Renal pelvis (tissue), 12 donors: Measurements from ENCODE around the gene SH3RF3. TPM values are rescaled to one million over a fixed set of nuclear protein-coding genes. Genes with fewer than 3 reads are reported as not detected.
"Not testable (repeated sequence)": the region's sequence is repeated elsewhere in the genome, so short reads cannot be mapped to it uniquely, and the experiment has no call there.

Experiments
- DNase-seq: peaks from one replicate; pipeline ENCODE4 v3.0.0-alpha.2; 2013
- long read RNA-seq, 16 experiments: transcript quantifications; one replicate each; lab custom pipeline, GENCODE V29; 2026
- polyA plus RNA-seq, 3 donors: library from polyadenylated mRNA; unstranded; fragments of 120-200 nt; gene quantifications; one replicate each; pipeline ENCODE4 v1.2.1, GENCODE V29; 2013; ENCODE audit not compliant: insufficient read length in 3 of 3

Gene SH3RF3
- polyA plus RNA-seq: 1 to 10 TPM; 3.8 to 5.6 (median 5.6) TPM
- long read RNA-seq, donor 1: 0 reads
- long read RNA-seq, donor 2: 0 reads
- long read RNA-seq, donor 3: 0 reads
- long read RNA-seq, donor 4: 0 reads
- long read RNA-seq, donor 5: 0 reads
- long read RNA-seq, donor 6: 0 reads
- long read RNA-seq, donor 7: 0 reads
- long read RNA-seq, donor 8: 0 reads
- long read RNA-seq, donor 9: 0 reads
- long read RNA-seq, donor 10: 0 reads
- long read RNA-seq, donor 11: 0 reads
- long read RNA-seq, donor 12: 0 reads
- long read RNA-seq, donor 13: 0 reads
- long read RNA-seq, donor 14: 0 reads
- long read RNA-seq, donor 15, full-length matches to known transcripts: 1 of 1 reads
- long read RNA-seq, donor 15, partial matches to known transcripts: 0 of 1 reads
- long read RNA-seq, donor 15, other reads (novel, unspliced or antisense): 0 of 1 reads
- long read RNA-seq, donor 16: 0 reads

DNA sequence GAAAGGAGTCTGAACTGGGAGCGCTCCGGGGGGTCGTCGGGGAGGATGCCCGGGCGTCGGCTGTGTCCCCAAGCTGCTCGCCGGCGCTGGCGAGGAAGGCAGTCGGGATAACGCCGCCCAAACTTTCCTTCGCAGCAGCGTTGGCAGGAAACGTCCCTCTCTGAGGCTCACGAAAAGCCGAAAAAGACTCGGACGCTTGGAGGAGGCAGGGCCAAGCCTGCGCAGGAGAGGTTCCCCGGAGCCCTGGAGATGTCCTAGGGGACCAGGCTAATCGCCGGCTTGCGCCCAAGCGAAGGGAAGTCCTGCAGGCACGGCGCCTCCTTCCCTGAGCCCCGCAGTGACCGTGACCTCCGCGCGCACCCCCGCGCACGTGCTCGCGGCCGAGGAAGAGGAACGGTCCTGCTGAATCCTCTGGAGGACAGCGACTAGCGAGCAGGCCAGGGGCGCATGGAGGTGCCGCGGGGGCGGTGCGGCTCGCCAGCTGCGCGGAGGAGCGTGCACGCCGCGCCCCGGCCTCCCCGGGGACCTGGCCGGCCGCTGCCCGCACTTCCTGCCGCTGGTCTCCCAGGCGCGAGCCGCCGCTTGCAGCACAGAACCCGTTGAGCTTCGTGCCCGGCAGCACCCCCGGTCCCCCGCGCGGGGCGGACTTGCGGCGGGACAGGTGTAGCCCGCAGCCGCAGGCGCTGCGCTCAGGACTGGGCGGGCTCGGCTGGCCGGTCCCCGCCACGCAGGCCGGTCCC, at the start of gene SH3RF3:
Gene SH3RF3 (plus strand): TSS at position 590 of the 740 bp plus-strand sequence.
- DNase-seq: no peak

GRCh38 chr2:109079590-109079989, 49.4 kb upstream of the SH3RF3 start:
- DNase-seq: no peak

DNA sequence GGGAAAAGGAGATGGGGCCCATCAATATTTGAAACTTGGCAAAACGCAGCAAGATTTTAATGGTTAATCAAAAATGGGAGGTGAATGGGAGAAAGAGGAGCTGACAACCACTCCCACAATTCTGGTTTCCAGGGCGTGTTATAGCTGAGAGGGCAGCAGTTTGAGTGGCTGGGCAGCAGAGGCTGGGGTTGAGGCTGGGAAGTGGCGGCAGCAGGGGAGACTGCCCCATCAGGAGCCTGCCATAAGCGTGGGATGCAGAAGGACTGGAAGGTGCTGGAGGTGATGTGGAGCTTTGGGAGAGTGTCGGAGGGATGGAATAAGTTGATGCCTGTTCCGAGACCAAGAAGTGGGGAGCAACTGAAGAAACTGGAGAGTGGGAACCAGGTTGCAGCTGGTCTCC, 48.9 kb upstream of the SH3RF3 start:
- DNase-seq: no peak

DNA sequence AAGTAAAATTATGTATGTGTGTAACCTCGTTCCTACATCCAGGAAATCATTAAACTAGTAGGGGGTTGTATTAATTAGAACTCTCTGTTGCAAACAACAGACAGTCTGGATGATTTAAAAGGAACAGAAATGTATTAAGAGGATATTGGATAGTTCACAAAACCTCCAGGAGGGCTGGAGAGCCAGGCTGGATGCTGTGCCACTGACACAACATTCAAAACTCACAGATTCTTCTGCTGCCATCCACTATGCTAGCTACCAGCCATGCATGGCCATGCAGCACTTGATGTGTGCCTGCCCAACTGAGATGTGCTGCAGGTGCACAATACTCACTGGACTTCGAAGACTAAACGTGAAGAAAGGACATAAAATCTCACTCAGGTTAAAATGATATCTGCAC, 48.2 kb upstream of the SH3RF3 start:
- no peak for DNase-seq

DNA sequence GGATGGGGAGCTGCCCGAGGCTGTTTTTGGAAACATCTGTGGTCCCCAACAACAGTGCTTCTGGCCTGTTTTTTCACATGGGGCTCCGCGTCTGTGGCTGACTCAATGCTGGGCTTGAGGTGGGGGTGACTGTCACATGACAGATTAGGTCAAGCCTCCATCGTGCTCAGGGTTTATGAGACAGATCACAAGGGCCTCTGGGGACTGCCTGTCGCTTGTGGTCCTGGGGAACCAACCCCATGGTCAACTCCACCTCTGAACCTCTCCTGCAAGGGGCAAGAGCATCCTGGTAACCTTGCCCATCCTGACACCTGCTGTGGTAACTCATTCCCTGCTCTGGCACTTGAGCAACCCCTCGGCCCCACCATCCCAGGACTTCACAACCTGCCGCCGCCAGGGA, 47.6 kb upstream of the SH3RF3 start:
- no peak for DNase-seq

- no peak for DNase-seq
Observed at GRCh38 chr2:109083771-109084170, 45.2 kb upstream of the SH3RF3 start.

GRCh38 chr2:109084341-109084740, 44.7 kb upstream of the SH3RF3 start:
- DNase-seq: no peak

DNA sequence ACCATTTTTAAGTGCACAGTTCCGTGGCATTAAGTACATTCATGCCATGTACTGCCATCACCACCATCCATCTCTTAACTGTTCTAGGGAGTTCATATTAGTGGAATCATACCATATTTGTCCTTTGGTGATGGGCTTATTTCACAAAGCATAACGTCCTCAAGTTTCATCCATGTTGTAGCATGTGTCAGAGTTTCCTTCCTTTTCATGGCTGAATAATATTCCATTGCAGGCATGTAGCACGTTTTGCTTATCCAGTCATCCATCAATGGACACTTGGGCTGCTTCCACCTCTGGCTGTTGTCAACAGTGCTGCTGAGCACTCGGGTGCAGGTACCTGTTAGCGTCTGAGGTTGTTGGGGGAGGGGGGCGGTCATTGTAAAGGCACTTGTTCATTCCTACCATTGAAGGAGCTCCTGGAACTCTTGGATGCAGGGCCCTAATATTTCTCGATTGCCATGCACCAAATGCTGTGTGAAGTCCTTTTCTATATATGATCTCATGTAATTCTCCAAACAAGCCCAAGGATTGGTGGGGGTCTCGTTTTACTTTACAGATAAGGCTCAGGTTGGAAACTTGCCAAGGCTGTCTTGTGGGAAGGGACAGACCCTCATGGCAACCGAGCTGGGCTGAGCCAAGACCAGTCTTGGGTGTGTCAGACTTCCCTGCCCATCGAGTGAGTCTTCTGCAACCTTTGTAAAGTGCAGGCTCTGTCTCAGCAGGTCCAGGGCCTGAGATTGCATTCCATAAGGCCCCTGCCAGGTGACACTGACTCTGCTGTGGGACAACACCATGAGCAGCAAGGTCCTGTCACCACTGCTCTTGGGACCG, 42.9 kb upstream of the SH3RF3 start:
- DNase-seq: no peak

GRCh38 chr2:109086743-109087020, 42.3 kb upstream of the SH3RF3 start:
- DNase-seq: no peak

- DNase-seq: no peak
Observed at GRCh38 chr2:109087055-109087663, 41.8 kb upstream of the SH3RF3 start.

- DNase-seq: no peak
Observed at GRCh38 chr2:109089602-109090300, 39.3 kb upstream of the SH3RF3 start.

- no peak for DNase-seq
Observed at GRCh38 chr2:109091526-109091925, 37.5 kb upstream of the SH3RF3 start.

GRCh38 chr2:109094144-109094543, 34.9 kb upstream of the SH3RF3 start:
- no peak for DNase-seq

DNA sequence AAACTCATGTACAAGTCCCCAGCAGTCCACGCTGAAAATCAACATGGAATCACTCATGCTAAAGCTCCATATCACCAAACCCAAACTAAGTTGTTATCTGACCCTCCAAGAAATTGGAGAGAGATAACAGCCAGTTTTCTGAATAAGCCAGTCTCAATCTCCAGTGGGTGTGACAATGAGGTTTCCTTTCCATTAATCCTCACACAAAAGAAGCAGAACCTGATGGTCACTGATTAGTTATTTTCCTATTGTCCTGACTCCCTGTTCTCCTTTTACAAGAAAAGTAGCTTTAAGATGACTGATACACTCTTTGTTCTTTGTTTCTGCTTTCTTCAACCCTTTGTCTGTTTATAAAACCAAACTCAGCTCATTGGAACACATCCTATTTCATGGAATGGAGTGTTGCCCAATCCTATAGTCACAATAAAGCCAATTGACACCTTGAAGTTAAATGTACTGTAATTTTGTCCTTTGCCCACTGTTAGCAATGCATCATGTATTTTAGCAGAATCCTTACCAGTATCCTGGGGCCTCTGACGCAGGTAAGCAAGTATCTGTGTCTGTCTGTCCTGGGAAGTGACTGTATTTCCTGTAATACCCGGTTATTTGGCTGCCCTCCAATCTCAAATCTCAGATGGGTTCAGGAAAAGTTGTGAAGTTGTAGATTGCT, 30.6 kb upstream of the SH3RF3 start:
- DNase-seq: no peak

GRCh38 chr2:109098921-109099273, 30.1 kb upstream of the SH3RF3 start:
- no peak for DNase-seq

GRCh38 chr2:109102588-109103233, 26.3 kb upstream of the SH3RF3 start:
- DNase-seq: no peak

DNA sequence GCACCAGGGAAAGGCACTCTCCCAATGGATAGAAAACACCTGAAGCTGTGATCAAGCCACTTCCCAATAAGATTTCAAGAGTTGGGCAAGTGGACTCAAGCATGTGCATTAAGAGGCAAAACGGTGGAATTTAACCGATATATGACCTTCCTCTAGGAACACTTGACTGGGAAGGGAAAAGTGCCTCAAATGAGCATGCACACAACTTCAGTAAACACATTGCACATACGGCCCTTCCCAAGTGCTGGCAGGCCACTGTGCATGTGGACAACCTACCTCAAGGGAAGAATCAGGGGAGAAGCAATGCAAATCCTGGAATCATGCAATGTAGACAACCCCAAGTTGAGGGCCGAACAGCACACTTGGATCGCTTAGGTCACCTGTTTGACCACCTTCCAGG, 23.9 kb upstream of the SH3RF3 start:
- DNase-seq: no peak

DNA sequence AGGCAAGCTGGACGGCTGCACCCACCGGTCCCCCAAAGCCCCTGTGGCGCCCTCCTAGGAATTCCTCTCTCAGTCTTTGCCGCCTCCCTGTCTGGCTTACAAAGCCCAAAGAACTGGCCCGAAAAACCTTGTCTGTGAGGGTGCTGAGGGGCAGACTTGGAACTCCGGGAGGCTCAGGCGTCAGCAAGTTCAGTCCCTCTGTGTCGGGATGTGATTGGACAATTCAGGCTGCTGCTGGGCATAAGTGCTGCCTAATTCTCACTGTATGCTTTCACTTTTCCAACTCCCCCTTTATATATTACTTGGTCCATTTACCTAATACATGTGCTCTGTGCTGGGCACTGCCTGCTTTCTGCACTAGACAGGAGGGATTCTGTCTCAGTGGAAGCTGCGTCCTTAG, 20.3 kb upstream of the SH3RF3 start:
- no peak for DNase-seq

DNA sequence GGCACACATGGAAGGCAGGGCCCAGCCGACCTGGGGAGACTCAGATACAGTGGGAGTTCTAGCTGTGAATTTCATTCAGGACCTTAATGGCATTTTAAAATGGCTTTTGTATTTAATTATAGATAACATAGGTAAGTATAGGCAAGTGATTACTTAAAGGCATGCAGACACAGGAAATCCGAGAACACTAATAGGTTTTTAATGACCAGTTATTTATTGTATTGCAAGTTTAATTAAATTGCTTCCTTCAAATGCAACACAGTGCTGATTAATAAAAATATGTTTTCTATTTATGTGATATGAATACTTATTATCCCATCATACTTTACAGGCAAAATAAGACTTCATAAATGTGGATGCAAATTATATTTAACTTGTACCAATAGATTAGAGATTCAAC, 19.7 kb upstream of the SH3RF3 start:
- DNase-seq: no peak

DNA sequence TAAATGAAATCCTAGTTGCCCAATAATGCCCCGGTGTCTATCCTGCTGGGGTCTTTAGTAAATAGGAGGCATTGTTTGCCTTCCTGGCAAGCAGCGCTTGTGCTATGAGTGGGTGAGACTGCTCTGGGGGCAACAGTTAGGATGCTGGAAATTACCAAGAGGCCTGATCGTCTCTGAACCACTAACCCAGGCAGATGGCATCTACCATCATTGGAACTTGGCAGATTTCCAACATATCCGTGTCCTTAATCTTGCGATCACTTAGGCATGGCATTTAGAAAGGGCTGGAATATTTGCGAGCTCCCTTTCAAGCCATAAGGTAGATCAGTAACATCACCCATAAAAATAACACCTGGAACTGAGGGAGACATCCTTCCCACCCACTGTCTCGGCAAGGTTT, 18.8 kb upstream of the SH3RF3 start:
- DNase-seq: no peak

GRCh38 chr2:109117181-109117580, 11.8 kb upstream of the SH3RF3 start:
- not testable (repeated sequence) for DNase-seq
